HepG2 (cell line): ENCODE measurements around the gene CSNK1D. TPM values are rescaled to one million over a fixed set of nuclear protein-coding genes. Genes with fewer than 3 reads are reported as not detected.

Experiments used
- AKNA ChIP-seq: sonication (generic); formaldehyde crosslinking; IDR thresholded peaks from 2 replicates; pipeline ENCODE4 v1.4.0; 2020; ENCODE audit warnings: missing genetic modification reagents, borderline replicate concordance
- CEBPG ChIP-seq: IDR thresholded peaks from 2 replicates; pipeline ENCODE4 v1.6.1; 2016
- DBP ChIP-seq: sonication (generic); formaldehyde crosslinking; IDR thresholded peaks from 2 replicates; pipeline ENCODE4 v1.4.0; 2020; ENCODE audit warnings: missing genetic modification reagents; ENCODE audit errors: not compliant biosample characterization
- DRAP1 ChIP-seq: IDR thresholded peaks from 2 replicates; pipeline ENCODE4 v1.6.1; 2016; ENCODE audit warnings: missing genetic modification reagents, missing compliant biosample characterization
- GMEB2 ChIP-seq: IDR thresholded peaks from 2 replicates; pipeline ENCODE4 v1.6.1; 2016; ENCODE audit warnings: missing biosample characterization, missing genetic modification reagents, low read depth
- GPBP1L1 ChIP-seq: sonication (generic); formaldehyde crosslinking; IDR thresholded peaks from 2 replicates; pipeline ENCODE4 v1.5.0; 2020; ENCODE audit warnings: mild to moderate bottlenecking, missing genetic modification reagents
- HNF4G ChIP-seq, 2 experiments: sonication (generic) in 1 of 2; formaldehyde crosslinking in 1 of 2; IDR thresholded peaks; 2 replicates each; pipeline versions ENCODE4 v1.4.0 to v1.6.1; 2011 to 2020; ENCODE audit warnings: borderline replicate concordance in 2 of 2, low read depth in 2 of 2, mild to moderate bottlenecking in 2 of 2, low read length in 1 of 2, missing genetic modification reagents in 1 of 2, moderate library complexity in 1 of 2
- JUNB ChIP-seq: sonication (generic); formaldehyde crosslinking; IDR thresholded peaks from 2 replicates; pipeline ENCODE4 v1.8.0; 2022; ENCODE audit warnings: missing genetic modification reagents, mild to moderate bottlenecking, borderline replicate concordance
- NFIB ChIP-seq: sonication (generic); formaldehyde crosslinking; IDR thresholded peaks from 2 replicates; pipeline ENCODE4 v1.9.0; 2021; ENCODE audit warnings: missing genetic modification reagents, mild to moderate bottlenecking, borderline replicate concordance
- NRL ChIP-seq: sonication (generic); formaldehyde crosslinking; IDR thresholded peaks from 2 replicates; pipeline ENCODE4 v1.5.0; 2020; ENCODE audit warnings: missing genetic modification reagents, mild to moderate bottlenecking, moderate library complexity, borderline replicate concordance
- SMC3 ChIP-seq: IDR thresholded peaks from 2 replicates; pipeline ENCODE4 v1.6.1; 2011; ENCODE audit warnings: low read length, improper control_type of control experiment
- ZBTB21 ChIP-seq: sonication (generic); formaldehyde crosslinking; IDR thresholded peaks from 2 replicates; pipeline ENCODE4 v1.4.0; 2020; ENCODE audit warnings: missing genetic modification reagents
- ZFAT ChIP-seq: sonication (generic); formaldehyde crosslinking; conservative IDR thresholded peaks from 2 replicates; pipeline ENCODE4 v1.8.1; 2023; ENCODE audit warnings: missing genetic modification reagents, inconsistent platforms
- ZNF468 ChIP-seq: sonication (generic); formaldehyde crosslinking; IDR thresholded peaks from 2 replicates; pipeline ENCODE4 v1.8.0; 2022; ENCODE audit warnings: mild to moderate bottlenecking, moderate library complexity, missing genetic modification reagents
- ZNF570 ChIP-seq: sonication (generic); formaldehyde crosslinking; IDR thresholded peaks from 2 replicates; pipeline ENCODE4 v1.4.0; 2020; ENCODE audit warnings: mild to moderate bottlenecking, missing genetic modification reagents, borderline replicate concordance
- ZSCAN5A ChIP-seq: sonication (generic); formaldehyde crosslinking; IDR thresholded peaks from 2 replicates; pipeline ENCODE4 v1.8.0; 2022; ENCODE audit warnings: mild to moderate bottlenecking, missing genetic modification reagents, borderline replicate concordance
- polyA plus RNA-seq, 8 experiments: library from polyadenylated mRNA; depleted of rRNA in 3 of 8; stranded (reverse) in 7 of 8; unstranded in 1 of 8; fragments of >200 nt; fragmentation: Illumina TruSeq in 4 of 8; extraction: Trizol in 4 of 8; gene quantifications; 2 replicates each; pipeline versions ENCODE4 v1.2.1 to v1.2.3, GENCODE V29; 2011 to 2016; ENCODE audit warnings: low read depth in 4 of 8, missing spikeins in 1 of 8, mixed read lengths in 1 of 8; ENCODE audit not compliant: insufficient read depth in 1 of 8
- total RNA-seq, 5 experiments: library from RNA; depleted of rRNA; stranded (reverse); fragments of >200 nt; fragmentation: Illumina TruSeq; extraction: Trizol; gene quantifications; 2 replicates each; pipeline ENCODE4 v1.2.3, GENCODE V29; 2016; ENCODE audit warnings: low read depth in 1 of 5

CSNK1D gene
- total and polyA plus RNA-seq, 2 of the 13 experiments (the other 11 are each of a cell fraction or from before 2014, with no cell fraction given), result 31.5 to 128 TPM

GRCh38 chr17:82287868-82288801 is 14.6 kb upstream of the CSNK1D start (continued):
- TF ChIP-seq AKNA (CRISPR knock-in tag), result no peak
- TF ChIP-seq NFIB (CRISPR knock-in tag), result no peak
- TF ChIP-seq CEBPG (CRISPR knock-in tag), result 0 out of 2 replicates have a peak, but pooled peaks have one; percentile 7
- TF ChIP-seq ZFAT (CRISPR knock-in tag), result no peak
- peak; percentile 39; the same call in 1 of the 2 replicates for TF ChIP-seq SMC3
- no peak for TF ChIP-seq GMEB2 (CRISPR knock-in tag)
- TF ChIP-seq ZNF468, result no peak; the same call in 1 of the 2 replicates
- TF ChIP-seq JUNB (CRISPR knock-in tag), result peak; percentile 64; the same call in 1 of the 2 replicates
- TF ChIP-seq NRL, result peak; percentile 93
- TF ChIP-seq DBP (CRISPR knock-in tag), result no peak
- no peak; the same call in none of the 2 replicates for TF ChIP-seq DRAP1 (CRISPR knock-in tag)
- no peak for TF ChIP-seq ZBTB21 (CRISPR knock-in tag)
- TF ChIP-seq ZNF570 (CRISPR knock-in tag), result no peak
- peak; percentile 44; the same call in 1 of the 2 replicates for TF ChIP-seq ZSCAN5A (CRISPR knock-in tag)
- TF ChIP-seq GPBP1L1 (CRISPR knock-in tag), result no peak
- TF ChIP-seq HNF4G (IDR thresholded peaks at IDR 0.05; ENCODE audit: borderline replicate concordance, low read depth, low read length), result no peak
- TF ChIP-seq HNF4G (CRISPR knock-in tag; IDR thresholded peaks at IDR 0.05; ENCODE audit: borderline replicate concordance, low read depth), result peak; percentile 76; the same call in 1 of the 2 replicates
